Measurements from ENCODE around the gene LRMDA.

LRMDA gene

GRCh38 chr10:75828413-75828812 lies 397.0 kb downstream of the LRMDA start:
- H3K4me3 ChIP-seq (ENCODE audit: low read depth, low read length) = no peak overlapping the region
- TF ChIP-seq CTCF (IDR thresholded peaks at IDR 0.05; ENCODE audit: borderline replicate concordance, insufficient read depth, low read depth, low read length) = no peak

GRCh38 chr10:75836064-75836463 lies 404.6 kb downstream of the LRMDA start:
- no peak overlapping the region for H3K4me3 ChIP-seq (ENCODE audit: low read depth, low read length)

GRCh38 chr10:75838486-75838885 lies 407.1 kb downstream of the LRMDA start:
- TF ChIP-seq CTCF (IDR thresholded peaks at IDR 0.05; ENCODE audit: borderline replicate concordance, insufficient read depth, low read depth, low read length) = no peak
- no peak overlapping the region for H3K4me3 ChIP-seq (ENCODE audit: low read depth, low read length)

More at GRCh38 chr10:75836064-75836463, 404.6 kb downstream of the LRMDA start:
- no peak for TF ChIP-seq CTCF (IDR thresholded peaks at IDR 0.05; ENCODE audit: borderline replicate concordance, insufficient read depth, low read depth, low read length)

- H3K4me3 ChIP-seq (ENCODE audit: low read depth, low read length) = no peak overlapping the region
- TF ChIP-seq CTCF (IDR thresholded peaks at IDR 0.05; ENCODE audit: borderline replicate concordance, insufficient read depth, low read depth, low read length) = no peak
Observed at GRCh38 chr10:75839020-75839419, 407.6 kb downstream of the LRMDA start.

GRCh38 chr10:75841266-75841665 lies 409.8 kb downstream of the LRMDA start:
- no peak overlapping the region for H3K4me3 ChIP-seq (ENCODE audit: low read depth, low read length)
- TF ChIP-seq CTCF (IDR thresholded peaks at IDR 0.05; ENCODE audit: borderline replicate concordance, insufficient read depth, low read depth, low read length) = no peak

- TF ChIP-seq CTCF (IDR thresholded peaks at IDR 0.05; ENCODE audit: borderline replicate concordance, insufficient read depth, low read depth, low read length) = no peak
- H3K4me3 ChIP-seq (ENCODE audit: low read depth, low read length) = no peak overlapping the region
Observed at GRCh38 chr10:75845176-75845947, 413.9 kb downstream of the LRMDA start.

GRCh38 chr10:75847477-75847876 lies 416.1 kb downstream of the LRMDA start:
- TF ChIP-seq CTCF (IDR thresholded peaks at IDR 0.05; ENCODE audit: borderline replicate concordance, insufficient read depth, low read depth, low read length) = no peak
- H3K4me3 ChIP-seq (ENCODE audit: low read depth, low read length) = no peak overlapping the region
